GM12878 (cell line): ENCODE measurements around the gene CLDN7. TPM values are rescaled to one million over a fixed set of nuclear protein-coding genes. Genes with fewer than 3 reads are reported as not detected.

ENCODE experiments used
- ATAC-seq: fragments of 200-7000 bp; cut with Tn5 transposase; 3 replicates; pipeline ENCODE4 v1.9.1; 2020; ENCODE audit warnings: mild to moderate bottlenecking, moderate library complexity
- BruUV-seq: library from RNA; stranded (reverse); fragments of 400-500 nt; replicated peaks from 2 replicates; lab custom pipeline; 2021; lab: Mats Ljungman, UMichigan
- CTCF ChIA-PET: fragments of 300-600 bp; sonication (Branson Sonifier 250); formaldehyde crosslinking; extraction: SDS; loops from one replicate; lab custom pipeline; 2021; ENCODE audit warnings: inconsistent platforms; lab: Yijun Ruan, JAX
- POLR2A ChIA-PET: fragments of 350-600 bp; formaldehyde crosslinking; extraction: SDS; loops from one replicate; lab custom pipeline; 2021; ENCODE audit warnings: inconsistent platforms; lab: Charles Lee
- RAD21 ChIA-PET: fragments of 300-600 bp; sonication (Branson Sonifier 250); formaldehyde crosslinking; loops from one replicate; lab custom pipeline; 2023; ENCODE audit warnings: antibody characterized with exemption; ENCODE audit not compliant: unreplicated experiment; lab: Charles Lee
- SMC1A ChIA-PET: fragments of 300-600 bp; sonication (Branson Sonifier 250); formaldehyde crosslinking; loops from one replicate; lab custom pipeline; 2023; ENCODE audit not compliant: unreplicated experiment, uncharacterized antibody; lab: Charles Lee
- DNase-seq: peaks from one replicate; pipeline ENCODE4 v3.0.0-alpha.2; 2011; ENCODE audit warnings: low read depth, low spot score
- FAIRE-seq: peaks from 3 replicates; lab custom pipeline; 2011; peaks lifted over from hg19 to GRCh38; lab: Jason Lieb, UNC
- H2AFZ ChIP-seq: 2 replicates; pipeline ENCODE4 v1.6.0; 2011; ENCODE audit warnings: low read depth, low read length, control low read depth; ENCODE audit not compliant: control insufficient read depth
- H3K27ac ChIP-seq: 2 replicates; pipeline ENCODE4 v1.5.1; 2011; ENCODE audit warnings: control low read depth; ENCODE audit not compliant: control insufficient read depth, insufficient read depth
- H3K27me3 ChIP-seq, 2 experiments: replicated peaks in 1 of 2; 2 replicates each; pipeline versions ENCODE4 v1.6.0 to v1.6.1; 2011; ENCODE audit warnings: low read length in 1 of 2; ENCODE audit not compliant: control insufficient read depth in 2 of 2, insufficient read depth in 2 of 2
- H3K36me3 ChIP-seq, 2 experiments: 2 replicates each; pipeline ENCODE4 v1.5.1; 2011; ENCODE audit warnings: low read length in 1 of 2; ENCODE audit not compliant: control insufficient read depth in 2 of 2, insufficient read depth in 2 of 2
- H3K4me1 ChIP-seq: 2 replicates; pipeline ENCODE4 v1.6.1; 2011; ENCODE audit warnings: mild to moderate bottlenecking, low read length, moderate library complexity, mixed read lengths; ENCODE audit not compliant: control insufficient read depth, insufficient read depth
- H3K4me2 ChIP-seq: 2 replicates; pipeline ENCODE4 v1.6.0; 2011; ENCODE audit warnings: control low read depth; ENCODE audit not compliant: control insufficient read depth, insufficient read depth
- H3K4me3 ChIP-seq: fragments of 200-600 bp; sonication (generic); 2 replicates; pipeline ENCODE4 v1.5.1; 2016
- H3K79me2 ChIP-seq: 2 replicates; pipeline ENCODE4 v1.6.0; 2011; ENCODE audit warnings: low read length; ENCODE audit not compliant: control insufficient read depth, insufficient read depth
- H3K9ac ChIP-seq: 2 replicates; pipeline ENCODE4 v1.8.0; 2011; ENCODE audit warnings: low read length, control low read depth, mixed read lengths; ENCODE audit not compliant: control insufficient read depth, insufficient read depth
- H3K9me3 ChIP-seq: replicated peaks from 3 replicates; pipeline ENCODE4 v1.5.1; 2011; ENCODE audit warnings: mild to moderate bottlenecking, low read length; ENCODE audit not compliant: control insufficient read depth, insufficient read depth
- H4K20me1 ChIP-seq: 2 replicates; pipeline ENCODE4 v1.6.0; 2011; ENCODE audit not compliant: control insufficient read depth, insufficient read depth
- CEBPZ ChIP-seq: fragments of 150-350 bp; IDR thresholded peaks from 2 replicates; pipeline ENCODE4 v1.6.1; 2016; ENCODE audit warnings: low read depth, low read length
- CHD2 ChIP-seq: IDR thresholded peaks from 2 replicates; pipeline ENCODE4 v1.6.1; 2011; ENCODE audit warnings: low read depth, low read length, improper control_type of control experiment, borderline replicate concordance
- IKZF2 ChIP-seq, 2 experiments: fragments of 450-650 bp; IDR thresholded peaks; 2 replicates each; pipeline ENCODE4 v1.6.1; 2017; ENCODE audit warnings: mild to moderate bottlenecking in 2 of 2, moderate library complexity in 2 of 2
- RB1 ChIP-seq: fragments of 450-650 bp; formaldehyde crosslinking; IDR thresholded peaks from 2 replicates; pipeline ENCODE4 v1.6.1; 2017; ENCODE audit warnings: mild to moderate bottlenecking, borderline replicate concordance
- whole genome bisulfite sequencing: methylation state at CpG from one replicate; pipeline ENCODE4 v1.1.6; 2016; ENCODE audit warnings: low lambda C conversion rate; ENCODE audit not compliant: insufficient replicate concordance, insufficient coverage; ENCODE audit errors: missing lambda C conversion rate; 5-methylcytosine and 5-hydroxymethylcytosine counted together
- in situ Hi-C: fragments of 300-500 bp; cut with MboI; formaldehyde crosslinking; loops from 9 replicates; pipeline ENCODE4 v1.14.3; 2018; ENCODE audit warnings: mixed read lengths
- intact Hi-C: fragments of 100-400 bp; cut with micrococcal nuclease; formaldehyde crosslinking; loops from one replicate; pipeline ENCODE4 v1.14.2; 2022; ENCODE audit not compliant: unreplicated experiment
- polyA plus RNA-seq, 11 experiments: library from polyadenylated mRNA; depleted of rRNA in 4 of 11; unstranded in 6 of 11; stranded (reverse) in 5 of 11; fragments of >200 nt; fragmentation: Nextera tagmentation in 4 of 11; fragmentation: Illumina TruSeq in 1 of 11; extraction: Ambion mirVana in 4 of 11; extraction: Trizol in 1 of 11; gene quantifications; 1 replicate in 1 of 11; 2 replicates in 10 of 11; pipeline versions ENCODE4 v1.2.1 to v1.2.3, GENCODE V29; 2011 to 2016; ENCODE audit warnings: inconsistent platforms in 2 of 11, missing spikeins in 2 of 11, low read depth in 1 of 11
- total RNA-seq, 4 experiments: library from RNA; depleted of rRNA in 3 of 4; stranded (reverse); fragments of >200 nt in 3 of 4; fragmentation: Illumina TruSeq in 1 of 4; extraction: Trizol in 1 of 4; gene quantifications; 2 replicates each; pipeline versions ENCODE4 v1.2.1 to v1.2.3, GENCODE V29; 2013 to 2021

Gene CLDN7
- total and polyA plus RNA-seq, 10 of the 15 experiments (the other 5 are each of a cell fraction or from before 2014, with no cell fraction given) = 0.19 to 1.3 (median 0.36) TPM; not detected in 5

- peak overlapping the region; percentile 74 for H2AFZ ChIP-seq
- H3K27me3 ChIP-seq = no peaks in the 10 kb centered on the region
- peak overlapping the region; percentile 86 for H3K27ac ChIP-seq
- ChIA-PET RAD21 (interaction anchor here (2.3 kb wide), 1 partner anchor 13 kb away, joined by 10 read pairs; no protein-coding TSS in a partner anchor), SMC1A (interaction anchor here (1.0 to 2.1 kb wide), 3 partner anchors 9 to 16 kb away, joined by 3 to 13 read pairs (median 4); partner anchors contain the start of genes ACADVL, DLG4 and GABARAP), POLR2A (interaction anchor here (1.0 to 5.1 kb wide), 6 partner anchors 8 to 18 kb away, joined by 3 to 60 read pairs (median 7); partner anchors contain the start of genes ACADVL, DLG4 and GABARAP), CTCF (interaction anchor here (1.5 to 6.6 kb wide), 3 partner anchors 9 to 62 kb away, joined by 3 to 50 read pairs (median 4); partner anchors contain the start of genes ACADVL, DLG4 and GABARAP)
- DNase-seq (no peak), FAIRE-seq (no peak), ATAC-seq (peak; percentile 22; the same call in 2 of the 3 replicates)
- WGBS = under 1% methylated on average over 9 of the region's 9 CpGs
- intact Hi-C loops (no loop called here), in situ Hi-C loops (no loop called here)
- no TSS peak for BruUV-seq
- H3K4me1 ChIP-seq = peaks cover 20% of the 10 kb centered on the region
- no peaks in the 10 kb centered on the region for H3K9me3 ChIP-seq
- H3K4me2 ChIP-seq = peak overlapping the region; percentile 91
- TF ChIP-seq IKZF2 (IDR thresholded peaks at IDR 0.05) = 0 out of 4 replicates have a peak, but pooled peaks of 1 of the 2 experiments have one; percentile 21
- no peak for TF ChIP-seq CEBPZ
- no peak for TF ChIP-seq RB1
- TF ChIP-seq CHD2 = no peak
- H3K36me3 ChIP-seq = peaks cover 12 to 21% of the 10 kb centered on the region in 2 experiments
- H3K4me3 ChIP-seq = peak overlapping the region; percentile 84
- peak overlapping the region; percentile 95 for H3K9ac ChIP-seq
- no peaks in the 10 kb centered on the region for H4K20me1 ChIP-seq
- H3K79me2 ChIP-seq = peaks cover 52% of the 10 kb centered on the region
Observed at GRCh38 chr17:7233701-7234082, 28.6 kb downstream of the CLDN7 start.
